ENCODE data around the gene FBXW4.
A peak's percentile ranks its signal among the peaks of the same experiment; 100 is the strongest.

The FBXW4 gene

DNA sequence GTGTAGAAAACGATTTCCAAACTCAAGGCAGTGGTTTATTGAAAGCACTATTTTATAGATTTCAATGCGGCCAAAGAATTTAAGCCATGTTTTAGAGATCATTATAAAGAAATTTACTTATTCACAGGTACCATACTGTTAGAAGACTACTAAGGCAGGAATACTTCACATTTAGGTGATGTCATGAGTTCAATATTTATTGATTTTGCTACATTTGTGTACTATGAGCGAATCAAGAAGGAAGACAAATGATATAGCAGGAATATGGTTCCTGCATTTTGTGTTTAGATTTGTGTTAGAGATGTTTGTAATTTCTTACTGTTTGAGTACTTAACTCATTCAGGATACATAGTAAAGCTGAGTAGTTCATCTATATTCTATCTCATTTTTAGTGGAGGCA, 1.7 kb upstream of the FBXW4 start:
- DNase-seq (ENCODE audit: low read depth in 3 of 3, low spot score in 1 of 3) = no peak

DNA sequence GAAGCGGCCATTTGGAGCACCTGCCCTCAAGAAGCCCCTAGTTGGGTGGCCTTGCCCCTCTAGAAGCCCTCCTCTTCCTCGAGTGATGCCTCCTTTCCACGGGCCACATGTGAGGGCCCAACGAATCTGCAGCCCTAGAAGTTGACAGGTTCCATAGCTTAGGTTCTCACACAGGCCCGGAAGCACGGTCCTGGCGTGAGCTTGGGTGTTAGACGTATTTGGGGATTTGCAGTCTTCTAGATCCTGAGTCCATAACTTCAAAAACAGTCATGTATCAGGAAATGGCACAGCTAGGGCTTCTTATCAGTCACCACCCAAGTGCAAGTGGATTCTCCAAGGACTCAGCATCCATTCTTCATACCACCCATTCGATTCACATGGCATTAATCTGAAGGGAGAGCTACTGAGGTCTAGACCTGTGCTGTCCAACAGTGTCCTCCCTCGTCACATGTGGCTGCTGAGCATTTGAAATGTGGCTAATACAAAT, 477 bp upstream of the FBXW4 start:
- no peak for DNase-seq (ENCODE audit: low read depth in 3 of 3, low spot score in 1 of 3)

DNA sequence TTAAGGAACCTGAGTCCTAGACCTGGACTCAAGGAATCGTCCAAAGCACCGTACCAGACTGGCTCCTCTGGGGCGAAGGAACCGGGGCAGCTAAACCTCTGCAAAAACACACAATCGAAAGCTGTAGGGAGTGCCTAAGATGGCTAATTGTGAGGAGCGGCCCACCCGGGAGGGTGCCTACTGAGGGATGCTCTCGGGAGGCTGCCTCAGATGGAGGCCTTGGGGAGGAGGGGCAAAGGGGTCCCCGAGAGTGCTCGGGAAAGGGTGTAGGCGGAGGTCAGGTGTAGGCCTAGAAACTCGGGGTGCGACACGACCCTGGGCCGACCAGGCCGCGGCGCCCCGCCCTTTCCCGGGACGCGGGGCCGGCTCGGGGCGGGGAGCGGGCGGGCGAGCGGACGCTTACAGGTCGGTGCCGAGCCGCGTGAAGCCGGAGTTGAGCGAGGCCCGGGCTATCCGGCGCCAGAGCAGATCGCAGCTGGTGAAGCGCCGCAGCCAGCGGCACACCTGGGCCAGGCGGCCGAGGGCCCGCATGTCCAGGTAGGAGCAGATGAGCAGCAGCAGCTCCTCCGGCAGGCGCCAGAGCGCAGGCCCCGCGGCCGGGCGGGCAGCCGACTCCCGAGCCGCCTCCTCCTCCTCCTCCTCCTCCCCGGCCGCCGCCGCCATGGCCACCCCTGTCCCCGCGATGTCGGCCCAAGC, 844 bp downstream of the FBXW4 start:
- DNase-seq (ENCODE audit: low read depth in 3 of 3, low spot score in 1 of 3) = peak; percentile 28 to 53 (median 36)

DNA sequence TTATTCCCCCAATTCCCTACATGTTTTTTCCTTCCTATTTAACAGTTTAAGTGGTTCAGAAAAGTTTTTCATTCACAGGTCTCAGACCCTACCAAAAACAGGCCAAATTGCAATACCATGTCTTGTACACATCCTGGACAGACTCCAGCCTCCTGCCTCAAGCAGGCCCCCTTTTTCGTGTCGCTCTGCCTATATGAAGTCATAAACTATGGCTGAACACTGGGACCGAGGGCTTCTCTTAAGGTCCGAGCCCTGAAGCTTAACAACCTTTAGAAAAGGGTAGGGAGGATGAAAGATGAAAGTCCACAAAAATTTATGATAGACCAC, 1.4 kb downstream of the FBXW4 start:
- no peak for DNase-seq (ENCODE audit: low read depth in 3 of 3, low spot score in 1 of 3)

- DNase-seq (ENCODE audit: low read depth in 3 of 3, low spot score in 1 of 3) = no peak
These were observed 3.9 kb downstream of the FBXW4 start for GRCh38 chr10:101691081-101691480.

GRCh38 chr10:101690461-101690860, 4.5 kb downstream of the FBXW4 start:
- DNase-seq (ENCODE audit: low read depth in 3 of 3, low spot score in 1 of 3) = no peak

DNA sequence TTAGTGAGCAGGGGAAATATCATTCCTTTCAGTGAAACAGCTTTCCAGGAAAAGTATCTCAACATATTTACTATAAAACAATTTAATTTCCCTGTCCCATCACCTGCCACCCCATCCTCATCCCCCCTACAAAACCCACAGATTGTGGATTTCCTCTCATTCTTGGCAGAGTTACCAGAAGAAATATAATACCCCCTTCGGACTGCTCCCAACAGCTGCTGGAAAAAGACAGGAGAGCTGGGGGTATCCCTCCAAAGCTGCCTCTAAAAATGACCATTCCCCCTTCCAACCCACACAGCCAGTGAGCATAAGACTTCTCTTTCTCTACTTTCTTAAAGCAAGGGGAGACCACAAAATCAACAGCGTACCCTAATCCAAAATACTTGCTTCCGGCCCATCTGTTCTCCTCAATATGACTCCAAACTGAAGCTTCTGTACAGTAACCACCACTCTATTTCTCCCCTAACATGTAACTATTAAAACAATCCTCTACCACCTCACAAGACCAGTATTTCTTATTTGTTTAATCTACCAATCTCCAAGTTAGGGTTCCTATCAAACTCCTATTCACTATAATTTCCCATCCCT, 7.8 kb downstream of the FBXW4 start:
- no peak for DNase-seq (ENCODE audit: low read depth in 3 of 3, low spot score in 1 of 3)

DNA sequence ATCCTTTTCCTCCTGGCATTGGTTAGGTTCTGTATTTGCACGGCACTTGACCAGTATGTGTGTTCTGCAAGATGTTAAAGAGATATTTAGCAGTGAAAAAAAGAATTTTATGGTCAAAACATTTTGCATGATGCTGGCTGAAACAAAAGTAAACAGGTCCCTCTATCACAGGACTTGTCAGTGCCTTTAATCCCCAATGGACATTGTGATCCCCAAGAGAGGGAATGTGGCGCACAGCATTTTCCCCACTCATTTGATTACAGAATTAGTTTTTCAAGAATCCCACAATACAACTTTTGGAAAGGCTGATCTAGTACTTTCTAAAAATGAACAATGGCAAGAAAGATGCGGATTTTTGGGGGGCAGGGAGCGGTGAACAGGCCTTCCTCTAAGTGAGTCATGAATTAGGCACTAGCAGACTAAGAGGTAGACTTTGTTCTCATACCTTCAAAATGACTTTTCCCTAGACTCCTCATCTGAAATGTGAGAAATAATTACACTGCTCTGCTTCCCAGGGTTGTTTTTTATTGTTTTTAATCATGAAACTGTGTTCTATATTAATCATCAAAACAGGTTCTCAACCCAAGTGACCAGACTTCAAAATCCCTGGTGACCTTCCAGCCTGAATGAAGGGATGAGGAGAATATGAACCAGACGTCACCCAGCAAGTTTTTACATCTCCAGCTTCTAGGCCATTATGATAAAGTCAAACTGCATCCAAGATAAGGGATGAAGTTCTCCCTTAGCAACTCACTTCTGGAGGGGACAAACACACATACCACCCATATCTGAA, 8.6 kb downstream of the FBXW4 start:
- no peak for DNase-seq (ENCODE audit: low read depth in 3 of 3, low spot score in 1 of 3)

DNA sequence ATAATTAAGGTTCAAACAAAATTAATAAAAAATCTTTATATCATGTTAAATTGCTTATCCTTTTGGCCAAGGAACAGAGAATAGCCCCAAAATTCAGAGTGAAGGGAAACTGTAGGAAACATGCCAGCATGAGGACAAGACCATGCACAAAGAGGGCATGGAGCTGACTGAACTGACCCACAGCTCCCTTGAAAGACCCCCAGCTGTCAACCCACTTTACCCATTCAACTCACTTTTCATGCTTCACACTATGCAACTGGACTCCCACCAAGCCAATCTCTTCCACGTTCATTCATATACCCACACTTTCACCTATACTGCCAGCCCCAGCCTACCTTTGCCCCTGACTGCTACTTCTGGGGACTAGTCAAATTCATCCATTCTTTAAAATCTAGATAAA, 10.2 kb downstream of the FBXW4 start:
- DNase-seq (ENCODE audit: low read depth in 3 of 3, low spot score in 1 of 3) = no peak

- DNase-seq (ENCODE audit: low read depth in 3 of 3, low spot score in 1 of 3) = no peak
These were observed 11.7 kb downstream of the FBXW4 start for GRCh38 chr10:101683276-101683675.

- no peak for DNase-seq (ENCODE audit: low read depth in 3 of 3, low spot score in 1 of 3)
These were observed 12.7 kb downstream of the FBXW4 start for GRCh38 chr10:101682172-101682825.

- DNase-seq (ENCODE audit: low read depth in 3 of 3, low spot score in 1 of 3) = no peak
These were observed 18.4 kb downstream of the FBXW4 start for GRCh38 chr10:101676565-101676964.

- DNase-seq (ENCODE audit: low read depth in 3 of 3, low spot score in 1 of 3) = no peak
These were observed 19.9 kb downstream of the FBXW4 start for GRCh38 chr10:101675115-101675514.

- no peak for DNase-seq (ENCODE audit: low read depth in 3 of 3, low spot score in 1 of 3)
These were observed 22.4 kb downstream of the FBXW4 start for GRCh38 chr10:101672536-101672935.

- no peak for DNase-seq (ENCODE audit: low read depth in 3 of 3, low spot score in 1 of 3)
These were observed 23.5 kb downstream of the FBXW4 start for GRCh38 chr10:101671453-101671852.

- no peak for DNase-seq (ENCODE audit: low read depth in 3 of 3, low spot score in 1 of 3)
These were observed 24.3 kb downstream of the FBXW4 start for GRCh38 chr10:101670635-101671034.

GRCh38 chr10:101669181-101669580, 25.8 kb downstream of the FBXW4 start:
- DNase-seq (ENCODE audit: low read depth in 3 of 3, low spot score in 1 of 3) = no peak

- no peak for DNase-seq (ENCODE audit: low read depth in 3 of 3, low spot score in 1 of 3)
These were observed 26.4 kb downstream of the FBXW4 start for GRCh38 chr10:101668566-101668965.

DNA sequence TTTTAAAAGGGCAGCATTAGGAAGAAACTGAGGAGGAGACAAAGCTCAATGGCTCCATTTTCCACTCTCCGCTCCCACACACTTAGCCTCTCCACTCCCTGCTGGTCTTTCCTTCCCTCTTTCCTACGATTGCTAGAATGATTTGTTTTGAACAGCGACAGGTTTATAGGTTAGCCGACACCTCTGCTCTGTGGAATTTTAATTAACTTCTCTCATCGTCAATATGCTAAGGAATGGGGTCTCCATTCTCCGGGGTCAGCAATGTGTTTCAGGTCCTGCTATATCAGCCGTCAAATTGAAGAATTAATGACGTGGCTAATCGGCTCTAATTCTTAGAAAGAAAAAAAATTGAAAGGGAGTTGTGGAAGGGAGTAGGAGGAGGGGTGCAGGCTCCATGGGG, 28.9 kb downstream of the FBXW4 start:
- no peak for DNase-seq (ENCODE audit: low read depth in 3 of 3, low spot score in 1 of 3)

DNA sequence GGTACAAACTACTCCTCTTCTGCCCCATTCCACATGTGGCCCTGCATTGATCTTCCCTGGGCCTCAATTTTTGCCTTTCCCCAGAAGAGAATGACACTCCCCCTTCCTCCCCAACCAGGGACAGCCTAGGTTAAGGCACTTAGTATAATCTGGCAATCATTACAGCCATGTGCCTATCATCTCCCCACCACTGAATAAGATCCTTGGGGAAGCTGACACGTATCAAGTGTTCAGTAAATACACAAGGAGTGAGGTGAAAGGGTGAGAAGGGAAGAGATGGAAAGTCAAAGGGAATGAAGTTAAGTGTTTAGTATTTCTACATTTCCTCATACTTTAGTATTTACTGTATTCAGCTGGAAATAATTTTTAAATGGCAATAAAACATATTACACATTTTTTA, 31.9 kb downstream of the FBXW4 start:
- no peak for DNase-seq (ENCODE audit: low read depth in 3 of 3, low spot score in 1 of 3)

DNA sequence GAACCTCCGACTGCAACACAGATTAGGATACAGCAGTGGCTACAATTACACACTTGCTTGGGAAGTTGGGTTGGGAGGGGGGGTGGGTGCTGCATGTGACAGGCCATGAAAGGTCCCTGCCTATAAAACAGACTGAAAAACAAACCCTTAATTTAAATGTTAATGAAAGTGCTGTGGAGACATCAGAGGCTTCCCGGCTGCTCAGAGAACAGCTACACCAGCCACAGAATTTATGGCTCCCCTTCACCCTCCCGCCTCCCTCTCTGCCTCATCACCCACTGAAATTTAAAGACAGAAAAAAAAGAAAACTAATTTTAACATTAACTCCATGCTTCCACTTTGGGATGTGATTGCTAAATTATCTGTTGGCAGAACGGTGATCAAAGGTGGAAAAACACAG, 34.7 kb downstream of the FBXW4 start:
- no peak for DNase-seq (ENCODE audit: low read depth in 3 of 3, low spot score in 1 of 3)

DNA sequence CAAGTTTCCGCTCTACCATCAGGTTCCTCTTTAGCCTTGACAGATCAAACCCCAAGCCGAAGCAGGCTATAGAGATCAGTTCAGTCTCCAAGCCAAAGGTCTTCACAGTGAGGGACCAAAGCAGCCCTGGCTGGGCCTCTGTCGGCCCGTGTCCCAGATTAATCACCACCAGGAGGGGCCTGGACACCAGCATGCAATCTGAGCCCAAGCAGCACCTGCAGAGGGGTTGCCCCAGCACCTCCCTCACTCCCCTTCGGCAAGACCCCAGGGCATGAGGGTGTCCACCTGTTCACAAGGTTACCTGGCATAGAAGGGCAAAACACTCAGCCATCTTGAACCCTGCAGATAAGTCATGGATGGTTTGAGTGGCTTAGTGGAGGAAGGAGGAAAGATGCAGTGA, 36.0 kb downstream of the FBXW4 start:
- DNase-seq (ENCODE audit: low read depth in 3 of 3, low spot score in 1 of 3) = no peak

All from stimulated activated CD4-positive, alpha-beta T cell treated with anti-CD3 and anti-CD28 coated beads, TNF-alpha, amount 100 ng/mL, for 1 hour (primary cell).